Lower leg skin (tissue), 4 donors: ENCODE results near the gene CD59. TPM values are rescaled to one million over a fixed set of nuclear protein-coding genes. Genes with fewer than 3 reads are reported as not detected.

Source experiments
- DNase-seq, 2 donors: peaks; one replicate each; pipeline ENCODE4 v3.0.0-alpha.2; 2019; ENCODE audit warnings: low spot score in 2 of 2
- H3K4me3 ChIP-seq: fragments of 200-600 bp; sonication (generic); 2 replicates; pipeline ENCODE4 v1.5.1; 2017; ENCODE audit warnings: mild to moderate bottlenecking, low read depth; ENCODE audit not compliant: poor library complexity, severe bottlenecking
- POLR2A ChIP-seq, 2 donors: fragments of 450-650 bp; IDR thresholded peaks; one replicate each; pipeline ENCODE4 v1.6.1; 2016 to 2017; ENCODE audit warnings: antibody characterized with exemption in 2 of 2, mild to moderate bottlenecking in 1 of 2, moderate library complexity in 1 of 2
- WGBS, 2 donors: methylation state at CpG; one replicate each; pipeline ENCODE4 v1.1.5; 2018; 5-methylcytosine and 5-hydroxymethylcytosine counted together
- intact Hi-C: fragments of 100-400 bp; cut with DNase I; formaldehyde crosslinking; loops from one replicate; pipeline ENCODE4 v1.15.0; 2023; ENCODE audit warnings: low total_unique reads
- total RNA-seq, 4 donors: library from RNA; depleted of rRNA; stranded (reverse); fragments of >200 nt; gene quantifications; one replicate each; pipeline ENCODE4 v1.1.0, GENCODE V29; 2016
- TF ChIP-seq, protein P1 (sequence below), 3 donors: fragments of 450-650 bp; IDR thresholded peaks; one replicate each; pipeline ENCODE4 v1.5.1; 2016; ENCODE audit warnings: antibody characterized with exemption in 3 of 3, mild to moderate bottlenecking in 3 of 3, moderate library complexity in 2 of 3

Gene CD59, protein sequence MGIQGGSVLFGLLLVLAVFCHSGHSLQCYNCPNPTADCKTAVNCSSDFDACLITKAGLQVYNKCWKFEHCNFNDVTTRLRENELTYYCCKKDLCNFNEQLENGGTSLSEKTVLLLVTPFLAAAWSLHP
- 100 to 1,000 TPM; 222 to 444 (median 324) TPM for total RNA-seq

DNA sequence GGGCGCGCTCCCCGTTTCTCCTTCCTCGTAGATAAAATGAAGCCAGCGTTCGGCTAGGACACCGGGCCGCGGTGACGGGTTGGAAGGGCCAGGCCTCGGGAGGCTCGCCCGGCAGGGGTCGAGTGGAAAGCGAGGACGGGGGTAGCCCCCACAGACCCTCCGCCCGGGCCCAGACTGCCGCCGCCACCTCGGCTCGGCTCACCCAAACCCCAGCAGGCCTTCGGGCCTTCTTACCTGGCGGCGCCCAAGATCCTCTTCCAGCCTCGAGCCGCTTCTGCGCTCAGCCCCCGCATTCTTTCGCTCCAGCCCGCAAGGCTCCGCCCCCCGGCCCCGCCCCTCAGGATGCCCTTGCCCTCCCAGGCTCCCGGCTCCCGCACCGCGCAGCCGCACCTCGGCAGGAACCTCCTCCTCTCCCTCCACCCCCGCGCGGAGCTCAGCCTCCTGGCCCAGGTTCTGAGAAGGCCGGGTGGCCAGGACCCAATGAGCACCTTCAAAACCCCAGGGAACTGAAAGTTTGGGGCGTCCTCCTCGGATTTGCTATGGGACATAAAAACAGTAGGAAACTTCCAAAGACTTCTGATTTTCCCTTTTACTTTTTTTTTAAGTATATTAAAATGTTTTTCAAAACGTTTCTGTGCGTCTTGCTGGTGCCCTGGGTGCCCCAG lies at the start of gene CD59:
TSS of gene CD59 (minus strand) at position 276 of the 665 bp plus-strand sequence. CDS start 13,978 bp downstream, outside the sequence.
- peak in 1 of 2 donors; percentile 82 for TF ChIP-seq POLR2A (IDR thresholded peaks at IDR 0.05)
- TF ChIP-seq, protein P1, sequence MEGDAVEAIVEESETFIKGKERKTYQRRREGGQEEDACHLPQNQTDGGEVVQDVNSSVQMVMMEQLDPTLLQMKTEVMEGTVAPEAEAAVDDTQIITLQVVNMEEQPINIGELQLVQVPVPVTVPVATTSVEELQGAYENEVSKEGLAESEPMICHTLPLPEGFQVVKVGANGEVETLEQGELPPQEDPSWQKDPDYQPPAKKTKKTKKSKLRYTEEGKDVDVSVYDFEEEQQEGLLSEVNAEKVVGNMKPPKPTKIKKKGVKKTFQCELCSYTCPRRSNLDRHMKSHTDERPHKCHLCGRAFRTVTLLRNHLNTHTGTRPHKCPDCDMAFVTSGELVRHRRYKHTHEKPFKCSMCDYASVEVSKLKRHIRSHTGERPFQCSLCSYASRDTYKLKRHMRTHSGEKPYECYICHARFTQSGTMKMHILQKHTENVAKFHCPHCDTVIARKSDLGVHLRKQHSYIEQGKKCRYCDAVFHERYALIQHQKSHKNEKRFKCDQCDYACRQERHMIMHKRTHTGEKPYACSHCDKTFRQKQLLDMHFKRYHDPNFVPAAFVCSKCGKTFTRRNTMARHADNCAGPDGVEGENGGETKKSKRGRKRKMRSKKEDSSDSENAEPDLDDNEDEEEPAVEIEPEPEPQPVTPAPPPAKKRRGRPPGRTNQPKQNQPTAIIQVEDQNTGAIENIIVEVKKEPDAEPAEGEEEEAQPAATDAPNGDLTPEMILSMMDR (IDR thresholded peaks at IDR 0.05): no peak
- peak; percentile 96 to 99 for DNase-seq
- peak within 1 kb of the TSS; percentile 90 for H3K4me3 ChIP-seq
- 1 to 2% methylated on average over 29 to 48 of the region's 48 CpGs for WGBS, 2 donors
- intact Hi-C loops: no loop called here

DNA sequence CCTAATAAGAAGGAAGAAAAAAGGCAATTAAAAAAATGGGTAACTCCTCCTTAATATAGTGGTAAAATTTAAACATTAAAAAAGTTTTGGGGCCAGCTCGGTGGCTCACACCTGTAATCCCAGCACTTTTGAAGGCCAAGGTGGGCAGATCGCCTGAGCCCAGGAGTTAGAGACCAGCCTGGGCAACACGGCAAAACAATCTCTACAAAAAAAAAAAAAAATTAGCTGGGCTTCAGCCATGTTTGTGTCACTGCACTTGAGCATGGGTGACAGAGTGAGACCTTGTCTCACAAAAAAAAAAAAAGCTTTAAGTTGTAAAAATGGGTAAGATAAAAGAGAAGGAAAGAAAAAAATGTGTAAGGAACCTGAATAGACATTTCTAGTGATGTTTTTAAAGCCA lies 49.4 kb upstream of the CD59 start:
- intact Hi-C loops: no loop called here
- H3K4me3 ChIP-seq: no peak overlapping the region
- no peak for TF ChIP-seq POLR2A (IDR thresholded peaks at IDR 0.05)
- TF ChIP-seq, protein P1 (IDR thresholded peaks at IDR 0.05): no peak
- 83 to 84% methylated on average over 3 of the region's 3 CpGs for WGBS, 2 donors
- no peak for DNase-seq

DNA sequence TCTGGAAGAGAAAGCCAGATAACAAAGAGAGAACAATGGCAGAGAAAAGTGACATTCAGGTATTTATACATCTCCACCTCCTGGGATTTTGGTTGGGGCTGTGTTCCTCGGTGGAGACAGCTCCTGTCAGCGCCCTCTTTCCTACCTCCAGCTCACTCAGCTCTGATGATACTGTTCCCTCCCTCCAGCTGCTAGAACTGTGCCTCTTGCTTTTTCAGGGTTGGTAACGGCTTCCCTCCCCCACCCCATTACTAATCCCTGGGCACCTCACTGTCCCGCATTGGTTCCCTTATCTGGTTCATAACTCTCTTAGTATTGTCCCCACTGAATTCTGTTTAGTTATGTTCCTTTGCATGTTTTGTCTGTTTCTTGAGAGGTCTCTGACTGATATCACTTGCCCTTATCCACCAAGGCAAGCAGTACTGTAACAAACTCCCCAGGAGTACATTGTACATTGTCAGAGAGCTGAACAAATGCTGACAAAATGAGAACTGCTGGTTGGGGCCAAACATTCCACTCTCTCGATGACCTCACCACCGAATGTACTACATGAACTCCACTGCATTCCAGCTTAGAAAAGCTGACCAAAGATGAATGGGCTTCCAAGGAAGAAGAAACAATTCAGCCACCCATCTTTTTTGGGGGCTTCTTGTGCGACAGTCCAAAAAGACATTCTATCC lies 43.8 kb upstream of the CD59 start:
- 76% methylated on average over 7 of the region's 7 CpGs for WGBS, 2 donors

DNA sequence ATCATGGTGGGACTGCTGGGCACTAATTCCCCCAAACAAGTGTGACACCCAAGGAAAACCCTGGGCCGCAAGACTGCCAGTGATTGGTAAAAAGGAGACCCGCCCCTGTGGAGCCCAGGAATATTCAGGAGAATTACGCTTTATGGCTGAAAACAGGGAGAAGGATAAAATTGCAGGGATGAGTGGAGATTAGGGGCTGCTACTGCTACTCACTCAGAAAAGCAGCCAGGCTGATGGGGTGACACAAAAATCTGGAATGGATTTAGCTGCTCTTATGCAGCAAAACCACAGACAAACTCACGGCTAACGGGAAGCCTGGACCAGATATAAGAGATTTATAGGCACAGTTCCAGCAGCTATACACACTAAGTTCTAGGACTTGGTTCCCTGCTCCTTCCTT lies 42.5 kb upstream of the CD59 start:
- no peak overlapping the region for H3K4me3 ChIP-seq
- intact Hi-C loops: no loop called here
- no peak for TF ChIP-seq POLR2A (IDR thresholded peaks at IDR 0.05)
- TF ChIP-seq, protein P1 (IDR thresholded peaks at IDR 0.05): no peak
- 67% methylated on average over 5 of the region's 5 CpGs for WGBS, 2 donors
- DNase-seq: no peak

More for the DNA sequence above, 43.8 kb upstream of the CD59 start:
- no peak for TF ChIP-seq POLR2A (IDR thresholded peaks at IDR 0.05)
- TF ChIP-seq, protein P1 (IDR thresholded peaks at IDR 0.05): no peak
- DNase-seq: no peak
- intact Hi-C loops: no loop called here
- H3K4me3 ChIP-seq: no peak overlapping the region

DNA sequence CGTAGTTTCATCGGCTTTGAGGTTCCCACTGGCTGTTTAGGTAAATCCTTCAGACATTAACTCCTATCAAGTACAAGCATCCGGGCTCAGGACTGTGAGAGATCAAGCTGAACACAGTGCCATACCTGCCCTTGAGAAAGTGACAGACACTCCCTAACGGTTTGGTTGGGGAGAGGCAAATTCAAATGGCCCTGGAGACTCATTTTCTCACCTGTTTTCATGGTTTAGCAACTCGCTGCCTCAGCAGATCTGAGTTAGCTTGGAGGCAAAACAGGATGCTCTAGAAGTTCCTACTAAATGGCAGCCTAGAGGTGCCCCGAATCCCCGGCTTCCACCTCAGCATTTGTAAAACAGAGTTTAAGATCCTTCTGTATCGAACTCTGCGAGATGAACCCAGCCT lies 41.7 kb upstream of the CD59 start:
- TF ChIP-seq, protein P1 (IDR thresholded peaks at IDR 0.05): no peak
- TF ChIP-seq POLR2A (IDR thresholded peaks at IDR 0.05): no peak
- no peak overlapping the region for H3K4me3 ChIP-seq
- DNase-seq: no peak
- intact Hi-C loops: no loop called here
- 83 to 87% methylated on average over 9 of the region's 9 CpGs for WGBS, 2 donors
